ENCODE results near the gene COPS3.

Gene COPS3

GRCh38 chr17:17280613-17281549, at the start of gene COPS3:
TSS of gene COPS3 (minus strand) at chr17:17281246. CDS start at chr17:17281186, 60 bp downstream.
- peak; percentile 93 to 94 for DNase-seq (ENCODE audit: low read depth in 1 of 2, low spot score in 1 of 2)

- no peak for DNase-seq (ENCODE audit: low read depth in 1 of 2, low spot score in 1 of 2)
Measured at GRCh38 chr17:17328251-17328650, 47.2 kb upstream of the COPS3 start.

- no peak for DNase-seq (ENCODE audit: low read depth in 1 of 2, low spot score in 1 of 2)
Measured at GRCh38 chr17:17326275-17326875, 45.3 kb upstream of the COPS3 start.

- DNase-seq (ENCODE audit: low read depth in 1 of 2, low spot score in 1 of 2) = no peak
Measured at GRCh38 chr17:17325816-17326215, 44.8 kb upstream of the COPS3 start.

GRCh38 chr17:17325228-17325627, 44.2 kb upstream of the COPS3 start:
- DNase-seq (ENCODE audit: low read depth in 1 of 2, low spot score in 1 of 2) = no peak

GRCh38 chr17:17324616-17325015, 43.6 kb upstream of the COPS3 start:
- no peak for DNase-seq (ENCODE audit: low read depth in 1 of 2, low spot score in 1 of 2)

GRCh38 chr17:17322516-17323510, 41.8 kb upstream of the COPS3 start:
- DNase-seq (ENCODE audit: low read depth in 1 of 2, low spot score in 1 of 2) = no peak

- no peak for DNase-seq (ENCODE audit: low read depth in 1 of 2, low spot score in 1 of 2)
Measured at GRCh38 chr17:17321356-17322025, 40.4 kb upstream of the COPS3 start.

GRCh38 chr17:17320911-17321220, 39.8 kb upstream of the COPS3 start:
- DNase-seq (ENCODE audit: low read depth in 1 of 2, low spot score in 1 of 2) = no peak

- DNase-seq (ENCODE audit: low read depth in 1 of 2, low spot score in 1 of 2) = no peak
Measured at GRCh38 chr17:17320188-17320910, 39.3 kb upstream of the COPS3 start.

GRCh38 chr17:17315142-17315821, 34.2 kb upstream of the COPS3 start:
- no peak for DNase-seq (ENCODE audit: low read depth in 1 of 2, low spot score in 1 of 2)

GRCh38 chr17:17314501-17315071, 33.5 kb upstream of the COPS3 start:
- no peak for DNase-seq (ENCODE audit: low read depth in 1 of 2, low spot score in 1 of 2)

- peak; percentile 51 to 55 for DNase-seq (ENCODE audit: low read depth in 1 of 2, low spot score in 1 of 2)
Measured at GRCh38 chr17:17313350-17313991, 32.4 kb upstream of the COPS3 start.

- no peak for DNase-seq (ENCODE audit: low read depth in 1 of 2, low spot score in 1 of 2)
Measured at GRCh38 chr17:17309356-17309755, 28.3 kb upstream of the COPS3 start.

- no peak for DNase-seq (ENCODE audit: low read depth in 1 of 2, low spot score in 1 of 2)
Measured at GRCh38 chr17:17305281-17305801, 24.3 kb upstream of the COPS3 start.

- no peak for DNase-seq (ENCODE audit: low read depth in 1 of 2, low spot score in 1 of 2)
Measured at GRCh38 chr17:17304521-17304985, 23.5 kb upstream of the COPS3 start.

GRCh38 chr17:17303847-17304490, 22.9 kb upstream of the COPS3 start:
- no peak for DNase-seq (ENCODE audit: low read depth in 1 of 2, low spot score in 1 of 2)

Data from activated T-helper 1 cell treated with anti-CD3 and anti-CD28 coated beads, Interleukin-2, amount 50 U/mL, for 16 hours (primary cell).